HG02571 (cell line): ENCODE measurements around the gene ELAC2.

Experiments
- ATAC-seq: cut with Tn5 transposase; IDR thresholded peaks from one replicate; pipeline ENCODE4 v1.9.1; 2021; ENCODE audit warnings: mild to moderate bottlenecking, moderate library complexity; ENCODE audit not compliant: unreplicated experiment

Gene ELAC2

GRCh38 chr17:13016881-13017654, 759 bp downstream of the ELAC2 start:
- ATAC-seq: peak; percentile 7

DNA sequence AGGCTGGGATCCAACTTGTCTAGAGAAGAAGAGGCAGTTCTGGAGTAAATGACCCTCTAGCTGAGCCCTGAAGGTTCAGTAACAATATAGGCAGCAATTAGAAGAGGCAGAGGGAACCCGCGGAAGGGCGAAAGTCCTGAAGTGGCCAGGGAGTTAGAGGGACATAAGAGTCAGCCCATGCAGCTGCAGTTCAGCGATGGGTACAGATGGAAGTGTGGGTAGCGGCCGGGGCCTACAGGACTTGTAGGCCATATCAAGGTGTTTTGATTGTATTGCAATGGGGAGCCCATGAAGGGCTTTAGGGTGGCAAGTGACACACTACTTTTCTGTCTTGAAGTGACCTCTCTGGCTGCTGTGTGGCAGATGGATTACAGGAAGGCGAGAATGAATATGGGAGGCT, 3.0 kb downstream of the ELAC2 start:
- ATAC-seq: no peak

DNA sequence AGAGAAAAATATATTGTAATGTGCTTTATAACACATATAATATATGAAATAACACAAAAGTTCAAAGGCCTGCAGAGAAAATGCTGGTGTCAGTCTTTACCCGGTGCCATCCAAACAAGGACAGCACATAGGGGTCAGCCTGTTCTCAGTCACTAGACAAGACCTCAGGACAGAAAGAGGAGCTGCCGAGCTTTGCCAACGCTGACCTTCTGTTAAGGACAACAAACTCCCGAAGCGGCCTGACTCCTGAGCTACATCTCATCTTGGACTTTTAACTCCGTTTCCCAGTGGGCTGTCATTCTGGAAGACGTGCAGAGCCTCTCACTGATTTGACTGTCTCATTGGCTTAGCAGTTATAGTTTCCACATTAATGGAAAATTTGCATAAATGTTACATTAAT, 6.9 kb downstream of the ELAC2 start:
- no peak for ATAC-seq

- no peak for ATAC-seq
Observed at GRCh38 chr17:13008461-13008860, 9.4 kb downstream of the ELAC2 start.

GRCh38 chr17:13005530-13005929, 12.3 kb downstream of the ELAC2 start:
- no peak for ATAC-seq

GRCh38 chr17:13004336-13004735, 13.5 kb downstream of the ELAC2 start:
- ATAC-seq: no peak

GRCh38 chr17:13003927-13004326, 13.9 kb downstream of the ELAC2 start:
- ATAC-seq: no peak

DNA sequence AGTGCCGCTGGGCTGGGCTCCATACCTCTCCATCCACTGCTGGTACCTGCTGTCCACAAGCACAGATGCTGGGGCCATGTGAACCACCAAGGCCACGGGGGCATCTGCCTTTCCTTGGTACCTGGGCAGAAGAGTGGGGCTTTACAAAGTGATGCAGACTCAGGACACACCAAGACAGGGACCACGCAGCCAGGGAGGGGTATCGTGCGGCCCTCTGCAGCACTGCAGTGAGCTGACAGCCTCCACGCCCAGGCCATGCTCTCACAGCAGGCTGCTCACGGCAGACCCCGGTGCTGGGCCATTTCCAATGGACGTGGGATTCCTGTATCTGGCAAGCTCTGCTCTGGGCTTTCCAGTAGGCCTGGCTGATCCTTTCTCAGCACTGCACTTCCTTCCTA, 14.4 kb downstream of the ELAC2 start:
- no peak for ATAC-seq

- ATAC-seq: no peak
Observed at GRCh38 chr17:13002761-13003453, 14.9 kb downstream of the ELAC2 start.

GRCh38 chr17:13001991-13002615, 15.7 kb downstream of the ELAC2 start:
- no peak for ATAC-seq

GRCh38 chr17:13000561-13000960, 17.3 kb downstream of the ELAC2 start:
- no peak for ATAC-seq

GRCh38 chr17:12998874-12999273, 19.0 kb downstream of the ELAC2 start:
- ATAC-seq: no peak

GRCh38 chr17:12998461-12998860, 19.4 kb downstream of the ELAC2 start:
- no peak for ATAC-seq

- ATAC-seq: no peak
Observed at GRCh38 chr17:12996941-12997340, 20.9 kb downstream of the ELAC2 start.

- no peak for ATAC-seq
Observed at GRCh38 chr17:12996357-12996756, 21.5 kb downstream of the ELAC2 start.

GRCh38 chr17:12995896-12996295, 21.9 kb downstream of the ELAC2 start:
- no peak for ATAC-seq

- no peak for ATAC-seq
Observed at GRCh38 chr17:12995106-12995895, 22.5 kb downstream of the ELAC2 start.

GRCh38 chr17:12994341-12995074, 23.3 kb downstream of the ELAC2 start:
- no peak for ATAC-seq

DNA sequence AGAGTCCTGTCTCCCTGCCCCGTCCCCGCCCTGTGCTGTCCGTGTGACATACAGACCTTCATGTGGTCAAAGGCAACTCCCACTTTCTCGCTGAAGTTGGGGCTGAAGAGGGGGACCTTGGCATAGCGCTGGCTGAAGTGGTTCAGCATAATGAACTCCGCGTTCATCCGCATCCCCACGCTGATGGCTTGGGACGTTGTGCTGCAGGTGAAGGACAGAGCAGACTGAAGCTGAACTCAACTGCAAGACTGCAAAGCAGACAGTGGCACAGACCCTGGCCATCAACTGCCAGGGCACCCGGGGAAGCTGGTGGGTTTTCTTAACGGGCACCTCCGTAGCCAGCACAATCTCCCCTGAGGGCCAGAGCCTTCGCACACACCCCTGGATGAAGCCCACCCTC, 24.2 kb downstream of the ELAC2 start:
- no peak for ATAC-seq

- ATAC-seq: no peak
Observed at GRCh38 chr17:12992676-12993075, 25.2 kb downstream of the ELAC2 start.

DNA sequence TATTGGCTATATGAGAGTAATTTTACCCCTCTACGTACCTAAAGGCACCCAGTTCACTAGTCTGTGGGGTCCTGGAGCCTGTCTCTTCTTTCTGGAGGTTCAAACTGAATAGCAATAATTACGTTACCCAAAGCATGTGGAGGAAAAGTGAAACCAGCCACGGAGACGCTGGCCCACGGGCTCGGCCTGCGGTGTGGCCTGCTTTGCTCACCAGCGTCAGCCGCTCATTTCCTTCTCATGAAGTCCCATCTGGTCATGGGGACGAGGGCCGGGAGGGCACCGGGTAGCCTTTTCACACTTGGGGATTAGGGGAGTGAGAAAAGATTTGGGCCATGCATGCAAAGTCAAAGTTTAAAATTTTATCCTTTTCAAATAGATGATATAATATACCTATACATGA, 26.9 kb downstream of the ELAC2 start:
- ATAC-seq: no peak
